Caco-2 (cell line): ENCODE measurements around the gene SCRN1. TPM values are rescaled to one million over a fixed set of nuclear protein-coding genes. Genes with fewer than 3 reads are reported as not detected.
A peak's percentile ranks its signal among the peaks of the same experiment; 100 is the strongest.

Source experiments
- BruUV-seq: library from RNA; stranded (reverse); fragments of 400-500 nt; replicated peaks from 2 replicates; lab custom pipeline; 2021; lab: Mats Ljungman, UMichigan
- CTCF ChIA-PET: fragments of 300-600 bp; sonication (Branson Sonifier 250); formaldehyde crosslinking; loops from one replicate; lab custom pipeline; 2022; ENCODE audit warnings: antibody characterized with exemption; lab: Charles Lee
- POLR2A ChIA-PET: fragments of 300-600 bp; sonication (Branson Sonifier 250); formaldehyde crosslinking; loops from one replicate; lab custom pipeline; 2022; ENCODE audit warnings: antibody characterized with exemption; lab: Charles Lee
- DNase-seq, 2 experiments: peaks; one replicate each; pipeline versions ENCODE4 v3.0.0 to v3.0.0-alpha.2; 2020 to 2022
- H3K27me3 ChIP-seq: replicated peaks from 2 replicates; pipeline ENCODE4 v1.6.0; 2011; ENCODE audit warnings: low read length; ENCODE audit not compliant: control insufficient read depth, insufficient read depth
- H3K36me3 ChIP-seq: 2 replicates; pipeline ENCODE4 v1.5.1; 2011; ENCODE audit warnings: low read length; ENCODE audit not compliant: control insufficient read depth, insufficient read depth
- H3K4me1 ChIP-seq: fragments of 250-450 bp; sonication (Bioruptor Pico); 2 replicates; pipeline ENCODE4 v1.5.1; 2020; ENCODE audit warnings: mild to moderate bottlenecking
- H3K4me3 ChIP-seq: 2 replicates; pipeline ENCODE4 v1.5.1; 2011; ENCODE audit warnings: low read depth, mild to moderate bottlenecking, control low read depth, low read length
- H3K9me3 ChIP-seq: fragments of 250-450 bp; sonication (Bioruptor Pico); 2 replicates; pipeline ENCODE4 v1.5.1; 2020; ENCODE audit warnings: mild to moderate bottlenecking, moderate library complexity
- H3K27ac Mint-ChIP-seq: one replicate; pipeline ENCODE4 v1.8.0; 2022; ENCODE audit warnings: mixed read lengths; ENCODE audit not compliant: unreplicated experiment
- H3K27me3 Mint-ChIP-seq: one replicate; pipeline ENCODE4 v1.8.0; 2022; ENCODE audit warnings: mixed read lengths; ENCODE audit not compliant: insufficient read depth, unreplicated experiment
- H3K36me3 Mint-ChIP-seq: one replicate; pipeline ENCODE4 v1.8.0; 2022; ENCODE audit warnings: mild to moderate bottlenecking, mixed read lengths; ENCODE audit not compliant: insufficient read depth, unreplicated experiment
- H3K4me1 Mint-ChIP-seq: one replicate; pipeline ENCODE4 v1.8.0; 2022; ENCODE audit warnings: low read depth, mixed read lengths; ENCODE audit not compliant: unreplicated experiment
- H3K4me3 Mint-ChIP-seq: one replicate; pipeline ENCODE4 v1.8.0; 2022; ENCODE audit warnings: mild to moderate bottlenecking, moderate library complexity, mixed read lengths; ENCODE audit not compliant: unreplicated experiment
- H3K9me3 Mint-ChIP-seq: one replicate; pipeline ENCODE4 v1.8.0; 2022; ENCODE audit warnings: mixed read lengths; ENCODE audit not compliant: unreplicated experiment
- intact Hi-C: fragments of 100-400 bp; cut with micrococcal nuclease; formaldehyde crosslinking; loops from one replicate; pipeline ENCODE4 v1.10.0; 2022; ENCODE audit not compliant: unreplicated experiment
- total RNA-seq: library from RNA; stranded (reverse); gene quantifications from 2 replicates; pipeline ENCODE4 v1.2.3, GENCODE V29; 2022
- TF ChIP-seq, protein P1 (sequence below), 2 experiments: fragments of 200-600 bp in 1 of 2; IDR thresholded peaks; 1 replicate in 1 of 2; 2 replicates in 1 of 2; pipeline versions ENCODE4 v1.5.1 to v1.8.0; 2011 to 2022; ENCODE audit warnings: antibody characterized with exemption in 1 of 2, control low read depth in 1 of 2, inconsistent platforms in 1 of 2, low read depth in 1 of 2, low read length in 1 of 2, mild to moderate bottlenecking in 1 of 2, moderate library complexity in 1 of 2; ENCODE audit not compliant: insufficient read depth in 1 of 2, severe bottlenecking in 1 of 2, unreplicated experiment in 1 of 2

SCRN1 gene
- total RNA-seq, 1 experiment from 2014 or later, result 92.9 TPM

DNA sequence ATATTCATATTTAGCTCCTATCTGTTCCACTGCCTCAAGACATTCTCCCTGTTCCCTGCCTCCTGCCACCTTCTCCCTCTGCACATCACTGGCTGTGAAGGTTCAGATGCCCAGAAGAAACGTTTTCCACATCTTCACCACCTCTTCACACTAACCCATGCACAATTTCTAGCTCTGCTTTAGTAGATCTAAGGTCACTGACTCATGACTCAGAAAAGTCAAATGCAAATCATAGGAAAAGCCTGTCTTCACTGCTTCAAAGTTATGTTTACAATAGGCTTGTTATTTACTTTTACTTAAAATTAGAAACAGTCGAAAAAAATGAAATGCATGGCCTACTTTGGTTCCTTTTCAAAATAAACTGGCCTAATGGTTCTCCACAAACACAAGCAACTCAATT is 2.5 kb downstream of the SCRN1 start:
- Histone ChIP-seq H3K36me3 (no peaks in the 10 kb centered on the region; the same call in 1 of the 2 replicates), H3K4me1 (peaks cover 14% of the 10 kb centered on the region), H3K27me3 (no peaks in the 10 kb centered on the region), H3K9me3 (no peaks in the 10 kb centered on the region), H3K4me3 (no peak overlapping the region)
- Mint-ChIP-seq H3K4me1 (peaks cover 39% of the 10 kb centered on the region), H3K27me3 (no peaks in the 10 kb centered on the region), H3K27ac (peak overlapping the region; percentile 88), H3K36me3 (peaks cover 33% of the 10 kb centered on the region), H3K4me3 (peak overlapping the region; percentile 79), H3K9me3 (no peaks in the 10 kb centered on the region)
- no TSS peak for BruUV-seq
- CTCF ChIA-PET, result interaction anchor here (0.6 to 1.0 kb wide), 2 partner anchors 87 to 109 kb away, joined by 3 to 6 read pairs; no protein-coding TSS in a partner anchor
- POLR2A ChIA-PET, result interaction anchor here (1.4 kb wide), 1 partner anchor 42 kb away, joined by 4 read pairs; no protein-coding TSS in a partner anchor
- DNase-seq, result no peak
- intact Hi-C loops, result no loop called here
- TF ChIP-seq, protein P1, sequence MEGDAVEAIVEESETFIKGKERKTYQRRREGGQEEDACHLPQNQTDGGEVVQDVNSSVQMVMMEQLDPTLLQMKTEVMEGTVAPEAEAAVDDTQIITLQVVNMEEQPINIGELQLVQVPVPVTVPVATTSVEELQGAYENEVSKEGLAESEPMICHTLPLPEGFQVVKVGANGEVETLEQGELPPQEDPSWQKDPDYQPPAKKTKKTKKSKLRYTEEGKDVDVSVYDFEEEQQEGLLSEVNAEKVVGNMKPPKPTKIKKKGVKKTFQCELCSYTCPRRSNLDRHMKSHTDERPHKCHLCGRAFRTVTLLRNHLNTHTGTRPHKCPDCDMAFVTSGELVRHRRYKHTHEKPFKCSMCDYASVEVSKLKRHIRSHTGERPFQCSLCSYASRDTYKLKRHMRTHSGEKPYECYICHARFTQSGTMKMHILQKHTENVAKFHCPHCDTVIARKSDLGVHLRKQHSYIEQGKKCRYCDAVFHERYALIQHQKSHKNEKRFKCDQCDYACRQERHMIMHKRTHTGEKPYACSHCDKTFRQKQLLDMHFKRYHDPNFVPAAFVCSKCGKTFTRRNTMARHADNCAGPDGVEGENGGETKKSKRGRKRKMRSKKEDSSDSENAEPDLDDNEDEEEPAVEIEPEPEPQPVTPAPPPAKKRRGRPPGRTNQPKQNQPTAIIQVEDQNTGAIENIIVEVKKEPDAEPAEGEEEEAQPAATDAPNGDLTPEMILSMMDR (IDR thresholded peaks at IDR 0.05; ENCODE audit: insufficient read depth in 1 of 2, low read depth in 1 of 2, low read length in 1 of 2, severe bottlenecking in 1 of 2, unreplicated experiment in 1 of 2), result no peak

GRCh38 chr7:29980151-29980550 is 9.4 kb downstream of the SCRN1 start:
- Histone ChIP-seq H3K27me3 (no peaks in the 10 kb centered on the region), H3K4me1 (no peaks in the 10 kb centered on the region), H3K4me3 (no peak overlapping the region), H3K9me3 (no peaks in the 10 kb centered on the region), H3K36me3 (no peaks in the 10 kb centered on the region)
- no TSS peak for BruUV-seq
- no peak overlapping the region for H3K27ac Mint-ChIP-seq
- POLR2A ChIA-PET, result interaction anchor here (0.6 kb wide), 1 partner anchor 94 kb away, joined by 3 read pairs; no protein-coding TSS in a partner anchor
- no peaks in the 10 kb centered on the region for H3K4me1 Mint-ChIP-seq
- H3K4me3 Mint-ChIP-seq, result no peak overlapping the region
- no peaks in the 10 kb centered on the region for H3K9me3 Mint-ChIP-seq
- CTCF ChIA-PET, result no interaction called here
- peaks cover 24% of the 10 kb centered on the region for H3K36me3 Mint-ChIP-seq
- DNase-seq, result no peak
- TF ChIP-seq, protein P1 (IDR thresholded peaks at IDR 0.05; ENCODE audit: insufficient read depth in 1 of 2, low read depth in 1 of 2, low read length in 1 of 2, severe bottlenecking in 1 of 2, unreplicated experiment in 1 of 2), result no peak
- no peaks in the 10 kb centered on the region for H3K27me3 Mint-ChIP-seq
- intact Hi-C loops, result no loop called here

- H3K27me3 Mint-ChIP-seq, result no peaks in the 10 kb centered on the region
- Histone ChIP-seq H3K27me3 (no peaks in the 10 kb centered on the region), H3K4me3 (no peak overlapping the region), H3K4me1 (no peaks in the 10 kb centered on the region), H3K36me3 (no peaks in the 10 kb centered on the region), H3K9me3 (no peaks in the 10 kb centered on the region)
- H3K4me3 Mint-ChIP-seq, result no peak overlapping the region
- CTCF ChIA-PET, result no interaction called here
- H3K9me3 Mint-ChIP-seq, result no peaks in the 10 kb centered on the region
- POLR2A ChIA-PET, result no interaction called here
- BruUV-seq, result no TSS peak
- TF ChIP-seq, protein P1 (IDR thresholded peaks at IDR 0.05; ENCODE audit: insufficient read depth in 1 of 2, low read depth in 1 of 2, low read length in 1 of 2, severe bottlenecking in 1 of 2, unreplicated experiment in 1 of 2), result no peak
- H3K27ac Mint-ChIP-seq, result no peak overlapping the region
- intact Hi-C loops, result no loop called here
- peaks cover 17% of the 10 kb centered on the region for H3K36me3 Mint-ChIP-seq
- DNase-seq, result peak in 1 of 2 experiments; percentile 23
- H3K4me1 Mint-ChIP-seq, result no peaks in the 10 kb centered on the region
Observed at GRCh38 chr7:29977886-29978651, 11.5 kb downstream of the SCRN1 start.
